ENCODE data around the gene MUC21.

The MUC21 gene

DNA sequence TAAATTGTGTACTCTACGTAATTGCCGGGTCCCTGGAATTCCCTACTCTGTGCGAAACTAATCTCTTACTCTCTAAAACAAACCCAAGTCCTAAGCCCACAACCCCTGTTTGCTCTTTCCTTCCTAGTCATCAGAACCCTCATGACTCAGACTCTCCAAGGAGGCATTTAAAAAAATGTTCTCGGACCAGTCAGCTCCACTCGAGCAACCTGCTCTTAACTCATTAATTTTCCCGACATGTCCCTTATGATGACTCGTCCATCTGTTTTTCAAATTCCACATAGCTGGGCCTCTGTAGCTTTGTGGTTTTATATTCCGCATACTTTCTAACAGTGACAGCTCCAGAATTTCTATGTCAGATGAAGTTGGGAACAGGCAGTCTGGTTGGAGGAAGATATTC lies 24.2 kb downstream of the MUC21 start:
- no peaks in the 10 kb centered on the region for H3K4me1 ChIP-seq (ENCODE audit: low read length)
- no peak overlapping the region for H3K4me3 ChIP-seq (ENCODE audit: low read length)
- H3K9me3 ChIP-seq (replicated peaks; ENCODE audit: insufficient read depth, low read length): no peaks in the 10 kb centered on the region
- 0 out of 2 replicates have a peak, but pooled peaks cover 5% of the 10 kb centered on the region for H3K27me3 ChIP-seq (replicated peaks; ENCODE audit: insufficient read depth, low read length)
- H3K79me2 ChIP-seq (ENCODE audit: low read length): no peaks in the 10 kb centered on the region
- H3K36me3 ChIP-seq (replicated peaks; ENCODE audit: insufficient read depth, low read length): no peaks in the 10 kb centered on the region
- H3K27ac ChIP-seq (ENCODE audit: low read length): no peak overlapping the region
- no peaks in the 10 kb centered on the region for H4K20me1 ChIP-seq (ENCODE audit: insufficient read depth, low read length)
- H3K9ac ChIP-seq (ENCODE audit: low read length): no peak overlapping the region
- no peaks in the 10 kb centered on the region for H3K9me2 ChIP-seq (replicated peaks; ENCODE audit: insufficient read depth, low read length)
- H2AFZ ChIP-seq (ENCODE audit: low read length): no peak overlapping the region
- no peaks in the 10 kb centered on the region for H3F3A ChIP-seq (ENCODE audit: insufficient read depth, low read length)
- DNase-seq: no peak
- TF ChIP-seq, protein P1, sequence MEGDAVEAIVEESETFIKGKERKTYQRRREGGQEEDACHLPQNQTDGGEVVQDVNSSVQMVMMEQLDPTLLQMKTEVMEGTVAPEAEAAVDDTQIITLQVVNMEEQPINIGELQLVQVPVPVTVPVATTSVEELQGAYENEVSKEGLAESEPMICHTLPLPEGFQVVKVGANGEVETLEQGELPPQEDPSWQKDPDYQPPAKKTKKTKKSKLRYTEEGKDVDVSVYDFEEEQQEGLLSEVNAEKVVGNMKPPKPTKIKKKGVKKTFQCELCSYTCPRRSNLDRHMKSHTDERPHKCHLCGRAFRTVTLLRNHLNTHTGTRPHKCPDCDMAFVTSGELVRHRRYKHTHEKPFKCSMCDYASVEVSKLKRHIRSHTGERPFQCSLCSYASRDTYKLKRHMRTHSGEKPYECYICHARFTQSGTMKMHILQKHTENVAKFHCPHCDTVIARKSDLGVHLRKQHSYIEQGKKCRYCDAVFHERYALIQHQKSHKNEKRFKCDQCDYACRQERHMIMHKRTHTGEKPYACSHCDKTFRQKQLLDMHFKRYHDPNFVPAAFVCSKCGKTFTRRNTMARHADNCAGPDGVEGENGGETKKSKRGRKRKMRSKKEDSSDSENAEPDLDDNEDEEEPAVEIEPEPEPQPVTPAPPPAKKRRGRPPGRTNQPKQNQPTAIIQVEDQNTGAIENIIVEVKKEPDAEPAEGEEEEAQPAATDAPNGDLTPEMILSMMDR (IDR thresholded peaks at IDR 0.05; ENCODE audit: low read length): no peak
- no peak for TF ChIP-seq EZH2 (optimal IDR thresholded peaks at IDR 0.05; ENCODE audit: low read depth, low read length)
- no peak overlapping the region for H3K4me2 ChIP-seq (ENCODE audit: low read depth, low read length)

DNA sequence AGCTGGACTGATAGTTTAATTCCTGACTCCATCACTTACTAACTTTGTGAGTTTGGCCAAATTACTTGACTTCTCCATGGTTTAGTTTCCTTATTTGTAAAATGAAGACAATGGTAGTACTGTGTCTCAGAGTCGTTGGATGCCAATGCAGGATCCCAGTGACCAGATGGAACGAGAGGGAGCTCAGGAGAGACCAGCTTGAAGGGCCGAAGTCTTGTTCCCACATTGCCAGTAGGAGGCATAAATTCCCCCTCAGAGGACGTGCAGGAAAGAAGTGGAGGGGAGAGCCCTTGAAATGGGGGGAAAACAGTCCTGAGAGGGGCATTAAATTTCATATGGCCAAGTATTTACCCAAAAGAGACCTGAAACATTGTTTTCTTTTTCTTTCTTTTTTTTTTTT lies 24.6 kb downstream of the MUC21 start:
- H3K4me3 ChIP-seq (ENCODE audit: low read length): no peak overlapping the region

DNA sequence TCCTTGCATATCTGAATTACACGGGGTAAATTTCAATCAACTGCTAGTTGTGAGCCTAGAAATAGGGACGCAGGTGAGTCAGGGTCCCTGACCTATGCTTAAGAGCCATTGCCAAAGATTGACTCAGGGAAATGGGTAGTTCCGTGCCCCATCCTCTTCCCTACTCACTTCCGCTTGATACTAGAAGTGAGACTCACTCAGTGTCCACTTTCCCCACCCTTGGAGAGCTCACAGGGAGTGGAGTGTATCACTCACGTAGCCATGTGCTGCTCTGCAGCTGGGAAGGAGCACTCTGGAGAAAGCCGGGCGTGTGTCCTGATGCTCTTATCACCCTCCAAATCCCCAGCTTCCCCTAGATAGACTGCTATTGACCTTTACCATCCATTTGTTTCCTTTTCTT lies 26.2 kb downstream of the MUC21 start:
- TF ChIP-seq EZH2phosphoT487 (IDR thresholded peaks at IDR 0.05; ENCODE audit: low read length): no peak
- TF ChIP-seq, protein P1 (IDR thresholded peaks at IDR 0.05; ENCODE audit: low read length): no peak
- TF ChIP-seq EZH2 (optimal IDR thresholded peaks at IDR 0.05; ENCODE audit: low read depth, low read length): no peak
- Histone ChIP-seq H3K4me3 (ENCODE audit: low read length) (no peak overlapping the region), H3K9me2 (replicated peaks; ENCODE audit: insufficient read depth, low read length) (no peaks in the 10 kb centered on the region), H3K9ac (ENCODE audit: low read length) (no peak overlapping the region), H3K27me3 (replicated peaks; ENCODE audit: insufficient read depth, low read length) (0 out of 2 replicates have a peak, but pooled peaks cover 5% of the 10 kb centered on the region), H3K9me3 (replicated peaks; ENCODE audit: insufficient read depth, low read length) (no peaks in the 10 kb centered on the region), H3K27ac (ENCODE audit: low read length) (no peak overlapping the region), H3F3A (ENCODE audit: insufficient read depth, low read length) (no peaks in the 10 kb centered on the region), H3K36me3 (replicated peaks; ENCODE audit: insufficient read depth, low read length) (no peaks in the 10 kb centered on the region), H3K4me1 (ENCODE audit: low read length) (no peaks in the 10 kb centered on the region), H2AFZ (ENCODE audit: low read length) (no peak overlapping the region), H3K4me2 (ENCODE audit: low read depth, low read length) (no peak overlapping the region), H4K20me1 (ENCODE audit: insufficient read depth, low read length) (no peaks in the 10 kb centered on the region), H3K79me2 (ENCODE audit: low read length) (no peaks in the 10 kb centered on the region)
- DNase-seq: no peak

More for the DNA sequence above, 24.6 kb downstream of the MUC21 start:
- DNase-seq: no peak
- Histone ChIP-seq H4K20me1 (ENCODE audit: insufficient read depth, low read length) (no peaks in the 10 kb centered on the region), H3F3A (ENCODE audit: insufficient read depth, low read length) (no peaks in the 10 kb centered on the region), H3K9me3 (replicated peaks; ENCODE audit: insufficient read depth, low read length) (no peaks in the 10 kb centered on the region), H3K27ac (ENCODE audit: low read length) (no peak overlapping the region), H2AFZ (ENCODE audit: low read length) (no peak overlapping the region), H3K36me3 (replicated peaks; ENCODE audit: insufficient read depth, low read length) (no peaks in the 10 kb centered on the region), H3K4me1 (ENCODE audit: low read length) (no peaks in the 10 kb centered on the region), H3K4me2 (ENCODE audit: low read depth, low read length) (no peak overlapping the region), H3K9me2 (replicated peaks; ENCODE audit: insufficient read depth, low read length) (no peaks in the 10 kb centered on the region), H3K79me2 (ENCODE audit: low read length) (no peaks in the 10 kb centered on the region), H3K9ac (ENCODE audit: low read length) (no peak overlapping the region), H3K27me3 (replicated peaks; ENCODE audit: insufficient read depth, low read length) (0 out of 2 replicates have a peak, but pooled peaks cover 5% of the 10 kb centered on the region)
- TF ChIP-seq EZH2phosphoT487 (IDR thresholded peaks at IDR 0.05; ENCODE audit: low read length) (no peak), EZH2 (optimal IDR thresholded peaks at IDR 0.05; ENCODE audit: low read depth, low read length) (no peak)
- TF ChIP-seq, protein P1 (IDR thresholded peaks at IDR 0.05; ENCODE audit: low read length): no peak

Data from MM.1S (cell line).